Vagina (tissue), 2 donors: Measurements from ENCODE around the gene CDH13. TPM values are rescaled to one million over a fixed set of nuclear protein-coding genes. Genes with fewer than 3 reads are reported as not detected.

Experiments
- DNase-seq, 2 donors: peaks; one replicate each; pipeline ENCODE4 v3.0.0-alpha.2; 2017; ENCODE audit errors: extremely low spot score in 2 of 2
- H3K27ac ChIP-seq: fragments of 200-600 bp; sonication (generic); one replicate; pipeline ENCODE4 v1.5.1; 2019
- H3K27me3 ChIP-seq: fragments of 200-600 bp; sonication (generic); one replicate; pipeline ENCODE4 v1.5.1; 2019
- H3K36me3 ChIP-seq, 2 donors: fragments of 200-600 bp; sonication (generic); one replicate each; pipeline ENCODE4 v1.5.1; 2017 to 2019
- H3K4me1 ChIP-seq: fragments of 200-600 bp; sonication (generic); one replicate; pipeline ENCODE4 v1.5.1; 2019
- H3K4me3 ChIP-seq, 2 donors: fragments of 200-600 bp; sonication (generic); 1 replicate in 1 of 2; 2 replicates in 1 of 2; pipeline ENCODE4 v1.5.1; 2016 to 2019
- H3K9me3 ChIP-seq: fragments of 200-600 bp; sonication (generic); one replicate; pipeline ENCODE4 v1.5.1; 2019
- CTCF ChIP-seq, 3 experiments: fragments of 450-650 bp in 2 of 3; fragments of 200-600 bp in 1 of 3; sonication (generic) in 1 of 3; IDR thresholded peaks; one replicate each; pipeline ENCODE4 v1.5.1; 2017 to 2019; ENCODE audit warnings: antibody characterized with exemption in 3 of 3, mild to moderate bottlenecking in 2 of 3, moderate library complexity in 2 of 3
- POLR2A ChIP-seq, 2 donors: fragments of 450-650 bp; IDR thresholded peaks; one replicate each; pipeline ENCODE4 v1.6.1; 2017; ENCODE audit warnings: antibody characterized with exemption in 2 of 2, mild to moderate bottlenecking in 2 of 2, moderate library complexity in 2 of 2
- POLR2AphosphoS5 ChIP-seq, 2 donors: sonication (generic); formaldehyde crosslinking; IDR thresholded peaks; one replicate each; pipeline ENCODE4 v1.9.0; 2017; ENCODE audit warnings: antibody characterized with exemption in 2 of 2, mild to moderate bottlenecking in 2 of 2, low read depth in 1 of 2; ENCODE audit not compliant: insufficient read depth in 1 of 2
- intact Hi-C: fragments of 100-400 bp; cut with DNase I; formaldehyde crosslinking; loops from one replicate; pipeline ENCODE4 v1.15.1; 2023
- total RNA-seq: library from RNA; depleted of rRNA; stranded (reverse); fragments of >200 nt; gene quantifications from one replicate; pipeline ENCODE4 v1.2.3, GENCODE V29; 2016

CDH13 gene
- total RNA-seq, 1 donor from 2014 or later, result 123 TPM

- no peak overlapping the region for H3K27ac ChIP-seq
- intact Hi-C loops, result no loop called here
- no peak for DNase-seq
These were observed 579.1 kb downstream of the CDH13 start for GRCh38 chr16:83205896-83206295.

GRCh38 chr16:83206426-83206825 lies 579.7 kb downstream of the CDH13 start:
- DNase-seq, result no peak
- no peaks in the 10 kb centered on the region for H3K4me1 ChIP-seq
- no peak for TF ChIP-seq POLR2A (IDR thresholded peaks at IDR 0.05)
- TF ChIP-seq CTCF (IDR thresholded peaks at IDR 0.05), result no peak
- TF ChIP-seq POLR2AphosphoS5 (IDR thresholded peaks at IDR 0.05; ENCODE audit: insufficient read depth in 1 of 2, low read depth in 1 of 2), result no peak
- H3K36me3 ChIP-seq, result no peaks in the 10 kb centered on the region
- no peaks in the 10 kb centered on the region for H3K9me3 ChIP-seq
- H3K27me3 ChIP-seq, result no peaks in the 10 kb centered on the region
- no peak overlapping the region for H3K4me3 ChIP-seq
- H3K27ac ChIP-seq, result no peak overlapping the region
- intact Hi-C loops, result no loop called here

More at GRCh38 chr16:83205896-83206295, 579.1 kb downstream of the CDH13 start:
- Histone ChIP-seq H3K36me3 (no peaks in the 10 kb centered on the region), H3K4me3 (no peak overlapping the region), H3K27me3 (no peaks in the 10 kb centered on the region), H3K4me1 (no peaks in the 10 kb centered on the region), H3K9me3 (no peaks in the 10 kb centered on the region)
- no peak for TF ChIP-seq POLR2AphosphoS5 (IDR thresholded peaks at IDR 0.05; ENCODE audit: insufficient read depth in 1 of 2, low read depth in 1 of 2)
- TF ChIP-seq CTCF (IDR thresholded peaks at IDR 0.05), result no peak
- no peak for TF ChIP-seq POLR2A (IDR thresholded peaks at IDR 0.05)

GRCh38 chr16:83211711-83212110 lies 584.9 kb downstream of the CDH13 start:
- Histone ChIP-seq H3K27ac (no peak overlapping the region), H3K4me3 (no peak overlapping the region), H3K36me3 (no peaks in the 10 kb centered on the region), H3K4me1 (no peaks in the 10 kb centered on the region), H3K27me3 (no peaks in the 10 kb centered on the region), H3K9me3 (no peaks in the 10 kb centered on the region)
- TF ChIP-seq CTCF (IDR thresholded peaks at IDR 0.05) (no peak), POLR2AphosphoS5 (IDR thresholded peaks at IDR 0.05; ENCODE audit: insufficient read depth in 1 of 2, low read depth in 1 of 2) (no peak), POLR2A (IDR thresholded peaks at IDR 0.05) (no peak)
- intact Hi-C loops, result no loop called here
- DNase-seq, result no peak

GRCh38 chr16:83212301-83212841 lies 585.6 kb downstream of the CDH13 start:
- no peak for DNase-seq
- no peak overlapping the region for H3K27ac ChIP-seq
- intact Hi-C loops, result no loop called here
- H3K4me3 ChIP-seq, result no peak overlapping the region
- H3K4me1 ChIP-seq, result no peaks in the 10 kb centered on the region
- H3K9me3 ChIP-seq, result no peaks in the 10 kb centered on the region
- TF ChIP-seq CTCF (IDR thresholded peaks at IDR 0.05) (no peak), POLR2A (IDR thresholded peaks at IDR 0.05) (no peak), POLR2AphosphoS5 (IDR thresholded peaks at IDR 0.05; ENCODE audit: insufficient read depth in 1 of 2, low read depth in 1 of 2) (no peak)
- no peaks in the 10 kb centered on the region for H3K27me3 ChIP-seq
- no peaks in the 10 kb centered on the region for H3K36me3 ChIP-seq

- TF ChIP-seq CTCF (IDR thresholded peaks at IDR 0.05) (no peak), POLR2AphosphoS5 (IDR thresholded peaks at IDR 0.05; ENCODE audit: insufficient read depth in 1 of 2, low read depth in 1 of 2) (no peak), POLR2A (IDR thresholded peaks at IDR 0.05) (no peak)
- Histone ChIP-seq H3K9me3 (no peaks in the 10 kb centered on the region), H3K27ac (no peak overlapping the region), H3K36me3 (no peaks in the 10 kb centered on the region), H3K27me3 (no peaks in the 10 kb centered on the region), H3K4me3 (no peak overlapping the region), H3K4me1 (no peaks in the 10 kb centered on the region)
- intact Hi-C loops, result no loop called here
- DNase-seq, result no peak
These were observed 587.9 kb downstream of the CDH13 start for GRCh38 chr16:83214671-83215070.
